GM19240 (cell line): ENCODE measurements around the gene CACNA1D.
"Not testable (repeated sequence)": the region's sequence is repeated elsewhere in the genome, so short reads cannot be mapped to it uniquely, and the experiment has no call there.

Experiments
- DNase-seq: peaks from one replicate; pipeline ENCODE4 v3.0.0; 2011; ENCODE audit warnings: low spot score; ENCODE audit not compliant: insufficient read length

The CACNA1D gene

DNA sequence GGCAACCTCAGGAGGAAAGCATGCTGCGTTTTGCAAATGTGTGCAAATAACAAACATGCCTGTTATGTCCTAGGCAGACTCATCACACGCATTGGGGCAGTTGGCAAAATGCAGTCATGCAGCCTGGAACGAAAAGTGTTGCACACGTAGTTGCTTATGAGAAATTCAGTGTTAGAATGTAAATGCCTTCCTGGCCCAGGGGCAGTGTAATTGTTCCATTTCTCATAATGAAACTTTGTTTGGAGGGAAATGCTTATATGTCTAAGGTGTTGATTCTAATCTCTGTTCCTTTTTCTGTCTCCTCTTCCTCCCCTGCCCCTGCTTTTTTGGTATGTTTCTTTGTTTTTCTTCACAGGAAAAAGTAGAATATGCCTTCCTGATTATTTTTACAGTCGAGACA, 156.0 kb downstream of the CACNA1D start:
- DNase-seq, result no peak

DNA sequence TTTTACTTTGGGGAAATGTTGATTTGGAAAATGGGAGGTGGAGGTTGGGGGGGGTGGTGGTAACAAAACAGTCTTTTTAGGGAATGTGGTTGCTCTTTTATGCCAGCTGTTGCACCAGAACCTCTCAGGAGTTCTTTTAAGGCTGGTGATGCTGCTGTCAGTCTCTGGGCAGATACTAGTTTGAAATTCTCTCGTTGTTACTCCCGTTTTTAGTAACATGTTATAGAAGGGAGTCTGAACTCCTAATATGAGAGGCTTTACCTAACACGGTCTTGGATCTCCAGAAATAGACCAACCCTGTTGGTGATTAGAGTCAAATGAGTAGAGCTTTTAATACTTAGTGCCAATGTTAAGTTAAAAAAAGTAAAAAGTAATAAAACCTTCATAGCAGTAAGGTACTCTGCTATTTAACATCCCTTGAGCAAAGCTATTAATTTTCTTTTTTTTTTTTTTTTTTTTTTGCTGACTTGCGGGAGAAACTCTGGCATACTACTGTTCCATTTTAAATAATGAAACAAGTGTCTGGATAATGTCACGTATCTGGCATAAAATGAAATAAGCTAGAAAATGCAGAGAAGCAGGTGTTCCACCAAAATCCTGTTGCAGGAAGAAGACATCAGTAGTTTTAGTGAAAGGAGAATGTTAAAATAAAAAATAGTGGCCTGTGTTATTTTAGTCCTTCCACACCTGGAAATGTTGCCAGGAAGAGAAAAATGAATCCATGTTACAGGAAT, 156.7 kb downstream of the CACNA1D start:
- no peak for DNase-seq

DNA sequence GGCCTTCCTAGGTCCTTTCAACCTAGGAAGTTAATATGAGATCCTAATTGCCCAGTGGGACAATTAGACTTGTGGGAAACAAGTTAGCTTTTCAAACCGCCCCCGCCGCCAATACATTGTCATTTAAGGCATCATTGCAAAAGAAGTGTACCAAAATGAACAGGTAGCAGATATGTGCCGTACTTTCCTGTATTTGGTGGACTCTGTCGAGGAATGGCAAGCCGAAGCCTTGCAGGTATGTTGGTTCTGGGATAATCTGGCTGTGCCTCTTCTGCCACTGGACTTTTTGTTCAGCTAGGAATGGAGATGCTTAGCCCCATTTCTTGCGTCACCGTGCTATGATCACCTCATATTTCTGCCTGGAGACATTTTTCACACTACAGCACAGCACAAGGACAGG, 157.5 kb downstream of the CACNA1D start:
- DNase-seq, result no peak

DNA sequence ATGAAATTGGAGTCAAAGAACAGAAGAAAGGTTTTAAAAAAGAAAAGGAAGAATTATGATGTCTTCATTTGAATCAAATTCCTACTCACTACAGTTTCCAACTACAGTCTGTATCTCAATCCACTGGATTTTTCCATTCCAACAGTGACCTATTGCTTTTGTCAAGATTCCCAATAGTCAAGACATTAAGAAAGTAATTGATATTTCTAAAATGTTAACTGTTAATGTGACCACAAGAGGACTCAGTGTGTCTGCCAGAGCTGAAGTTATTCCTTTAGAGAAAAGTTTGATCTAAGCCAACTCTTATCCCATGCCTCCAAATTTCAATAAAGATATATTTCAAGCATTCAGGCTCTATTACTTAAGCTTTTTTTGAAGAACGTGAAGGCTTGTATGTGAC, 163.2 kb downstream of the CACNA1D start:
- no peak for DNase-seq

DNA sequence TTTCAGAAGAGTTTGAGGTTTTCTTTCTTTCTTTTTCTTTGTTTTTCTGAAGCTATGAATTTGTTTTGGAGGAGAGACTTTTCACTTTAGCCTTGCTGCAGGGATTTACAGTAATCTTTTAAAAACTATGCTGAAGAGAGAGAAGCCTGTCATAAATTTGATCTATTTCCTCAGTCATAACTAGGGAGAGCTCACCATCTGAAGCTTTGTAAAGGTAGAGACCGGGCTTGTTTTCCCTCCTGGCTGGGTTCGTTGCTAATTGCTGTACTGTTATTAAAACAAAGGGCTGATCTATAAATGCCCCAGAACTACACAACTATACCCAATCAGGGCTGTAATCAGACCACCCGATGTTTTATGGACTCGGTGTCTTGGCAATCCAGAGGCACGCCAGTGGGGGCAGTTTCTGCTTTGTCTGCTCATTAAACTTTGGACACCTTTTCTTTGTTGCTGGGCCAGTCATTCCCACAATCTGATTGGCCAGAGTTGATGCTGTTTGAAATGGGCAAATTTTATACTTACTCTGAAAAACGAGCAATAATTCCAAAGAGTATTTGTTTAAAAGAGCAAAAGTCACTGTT, 164.3 kb downstream of the CACNA1D start:
- no peak for DNase-seq

DNA sequence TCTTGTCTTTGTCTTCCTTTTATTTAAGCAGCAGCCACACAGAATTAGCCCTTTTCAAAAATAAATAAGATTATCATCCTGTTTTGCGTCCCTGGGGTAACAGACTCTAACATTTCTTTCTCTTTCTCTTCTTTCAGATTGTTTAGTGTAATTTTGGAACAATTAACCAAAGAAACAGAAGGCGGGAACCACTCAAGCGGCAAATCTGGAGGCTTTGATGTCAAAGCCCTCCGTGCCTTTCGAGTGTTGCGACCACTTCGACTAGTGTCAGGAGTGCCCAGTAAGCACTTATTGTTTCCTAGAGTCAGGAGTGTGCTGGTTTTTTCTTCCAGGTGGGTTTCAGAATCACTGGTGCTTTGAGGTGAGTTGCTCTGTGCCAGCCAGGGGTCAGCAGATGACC, 165.6 kb downstream of the CACNA1D start:
- DNase-seq, result no peak

DNA sequence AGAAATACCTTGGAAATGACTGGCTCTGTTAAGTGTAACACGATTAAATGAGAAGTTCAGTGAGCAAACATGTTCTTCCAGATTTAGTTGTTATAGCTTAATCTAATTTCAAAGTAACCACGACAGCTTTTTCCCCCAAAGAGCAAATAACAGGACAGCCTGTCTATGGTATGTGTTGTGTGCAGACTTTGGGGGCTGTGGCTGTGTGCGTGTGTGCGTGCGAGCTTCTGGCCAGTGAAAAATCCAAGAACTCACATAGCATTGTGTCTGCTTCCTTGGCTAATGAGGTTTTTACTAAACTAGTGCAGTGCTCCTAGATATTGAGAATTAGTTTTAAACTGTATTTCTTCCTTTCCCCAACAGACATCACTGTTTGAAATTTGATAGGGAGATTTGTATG, 167.1 kb downstream of the CACNA1D start:
- DNase-seq, result no peak

DNA sequence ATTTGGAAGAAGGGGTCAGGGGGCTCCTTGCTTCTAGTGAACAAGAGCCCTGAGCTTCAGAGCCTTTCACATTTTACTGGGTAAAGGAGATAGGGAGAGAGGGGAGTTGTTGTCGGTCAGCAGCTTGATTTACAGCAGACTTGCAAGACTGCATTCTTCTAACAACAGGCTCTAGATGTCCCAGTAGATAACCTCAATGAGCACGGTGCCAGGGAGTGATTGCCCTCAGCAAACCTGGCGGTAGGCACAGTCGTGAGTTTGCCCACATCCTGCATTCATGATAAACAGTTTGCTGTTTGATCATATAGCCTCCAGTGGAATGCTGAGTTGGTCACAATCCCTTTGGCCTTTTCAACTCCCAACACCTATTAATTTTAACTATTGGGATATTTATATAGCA, 170.4 kb downstream of the CACNA1D start:
- DNase-seq, result not testable (repeated sequence)

DNA sequence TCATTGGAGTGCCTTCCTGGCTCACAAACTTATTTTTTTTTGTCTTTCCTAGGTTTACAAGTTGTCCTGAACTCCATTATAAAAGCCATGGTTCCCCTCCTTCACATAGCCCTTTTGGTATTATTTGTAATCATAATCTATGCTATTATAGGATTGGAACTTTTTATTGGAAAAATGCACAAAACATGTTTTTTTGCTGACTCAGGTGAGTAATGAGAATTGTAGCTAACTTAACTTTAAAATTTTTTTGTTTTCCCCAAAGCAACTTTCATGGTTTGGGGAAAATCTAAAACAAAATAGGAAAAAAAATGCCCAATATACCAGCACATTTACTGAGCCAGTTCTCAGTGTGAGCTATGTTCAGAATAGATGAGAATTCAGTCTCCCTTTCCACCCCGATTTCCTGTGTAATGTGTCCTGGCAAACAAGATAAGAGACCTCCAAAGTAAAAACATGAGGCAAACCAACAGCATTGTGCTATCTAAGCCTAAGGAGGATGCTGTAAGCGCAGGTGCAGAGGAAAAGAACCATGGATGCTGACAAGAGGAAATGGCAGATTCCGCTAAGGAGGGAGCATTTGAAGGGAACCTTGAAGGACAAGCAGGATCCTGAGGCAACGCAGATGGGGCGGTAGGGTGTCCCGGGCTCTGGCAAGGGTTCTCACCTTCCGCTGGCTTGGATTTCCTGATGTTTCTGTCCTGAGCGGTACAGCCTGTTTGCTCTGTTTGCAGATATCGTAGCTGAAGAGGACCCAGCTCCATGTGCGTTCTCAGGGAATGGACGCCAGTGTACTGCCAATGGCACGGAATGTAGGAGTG, 171.4 kb downstream of the CACNA1D start:
- no peak for DNase-seq

DNA sequence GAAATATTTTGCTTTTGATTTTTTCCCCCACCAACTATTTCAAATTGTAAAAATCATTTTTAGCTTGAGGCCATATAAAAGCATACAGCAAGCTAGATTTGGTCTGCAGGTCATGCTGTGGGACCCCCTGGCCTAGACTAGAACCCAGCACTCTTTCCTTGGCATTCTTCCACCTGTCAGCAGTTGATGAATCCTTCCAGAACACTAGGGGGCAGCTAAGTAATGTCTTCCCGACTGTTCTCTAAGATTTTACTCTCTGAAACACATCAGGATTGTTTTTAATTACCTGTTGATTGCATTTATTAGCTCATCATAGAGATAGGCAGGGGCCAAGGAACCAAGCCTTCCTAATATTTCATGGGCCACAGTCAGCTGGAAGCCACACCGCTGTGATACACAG, 174.5 kb downstream of the CACNA1D start:
- no peak for DNase-seq

DNA sequence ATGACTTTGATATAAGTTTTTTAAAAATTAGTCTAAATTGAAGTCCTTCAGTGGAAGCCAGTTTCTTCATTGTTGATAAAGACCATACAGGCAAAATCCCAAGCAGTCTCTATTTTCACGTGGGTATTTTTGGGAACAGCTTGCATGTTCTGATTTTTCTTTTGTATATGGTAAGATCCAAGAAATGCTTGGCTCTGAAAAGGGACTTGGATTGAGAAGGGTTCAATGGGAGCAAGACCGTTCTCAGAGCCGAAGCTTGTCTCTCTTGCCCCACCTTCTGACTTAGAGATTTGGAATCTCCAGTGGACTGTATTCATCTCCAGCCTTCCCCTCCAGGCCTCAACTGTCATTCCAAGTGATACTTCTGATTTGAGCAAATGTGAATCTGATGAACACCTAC, 176.3 kb downstream of the CACNA1D start:
- no peak for DNase-seq

DNA sequence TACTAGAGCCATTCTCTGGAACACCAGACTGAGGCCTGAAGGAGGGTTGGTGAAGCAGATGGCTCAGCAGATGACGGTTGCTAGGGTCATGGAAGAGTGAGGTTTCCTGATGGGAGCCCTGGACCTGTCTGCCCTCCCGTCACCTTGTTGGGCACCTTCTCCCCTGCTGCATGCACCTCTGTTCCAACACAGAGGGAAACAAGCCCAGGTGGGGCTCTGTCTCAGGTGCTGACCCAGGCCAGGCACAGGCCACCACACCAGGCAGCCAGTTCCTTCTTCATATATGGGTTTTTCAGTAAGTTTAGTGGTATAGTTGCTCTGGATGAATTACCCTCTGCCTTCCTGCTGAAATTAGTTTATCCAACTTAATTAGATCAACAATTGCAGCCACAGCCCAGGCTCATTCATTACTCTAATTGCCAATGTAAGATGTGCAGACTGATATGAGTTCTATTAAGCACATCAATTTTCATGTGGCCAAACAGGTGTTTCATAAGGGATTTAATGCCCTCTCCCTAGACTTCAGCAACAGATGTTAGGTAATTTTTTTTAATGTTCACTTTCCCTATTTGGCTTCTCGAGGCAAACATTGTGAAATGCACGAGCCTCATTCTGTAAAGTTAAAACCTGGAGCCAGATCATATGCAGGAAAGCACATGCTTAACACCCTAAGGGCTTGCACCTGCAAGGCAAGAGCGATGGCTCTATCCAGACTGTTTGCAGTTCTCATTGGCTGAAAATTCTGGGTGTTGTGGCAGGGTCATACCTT, 177.0 kb downstream of the CACNA1D start:
- no peak for DNase-seq

DNA sequence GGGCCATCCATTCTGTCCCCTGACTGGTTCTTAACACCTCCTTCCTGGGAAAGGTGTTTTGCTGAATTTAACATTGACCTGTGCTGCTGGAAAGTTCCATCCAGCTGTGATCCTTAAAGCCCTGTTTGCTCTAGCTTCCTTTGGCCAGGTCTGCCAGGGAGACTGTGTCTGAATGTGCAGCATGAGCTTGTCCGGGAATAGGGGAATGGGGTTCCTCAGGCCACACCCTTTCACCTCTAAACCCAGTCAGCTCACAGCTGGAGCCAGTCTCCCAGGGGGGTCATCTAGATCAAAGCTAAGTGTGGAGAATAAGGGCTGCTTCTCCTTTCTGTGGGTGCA, 177.5 kb downstream of the CACNA1D start:
- no peak for DNase-seq

DNA sequence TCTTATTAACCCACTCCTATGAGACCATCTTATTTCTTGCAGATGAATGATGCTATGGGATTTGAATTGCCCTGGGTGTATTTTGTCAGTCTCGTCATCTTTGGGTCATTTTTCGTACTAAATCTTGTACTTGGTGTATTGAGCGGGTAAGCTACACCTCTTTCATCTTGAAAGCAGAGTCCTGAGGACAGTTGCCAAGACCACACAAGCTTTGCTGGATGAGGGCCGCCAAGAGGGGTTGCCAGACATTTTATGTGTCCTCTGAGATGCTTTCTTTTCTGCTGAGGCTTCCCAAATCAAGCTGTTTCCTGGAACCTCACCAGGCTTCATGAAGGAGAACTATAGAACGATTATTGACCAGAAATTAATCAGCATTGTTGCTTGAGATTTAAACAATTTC, 178.6 kb downstream of the CACNA1D start:
- DNase-seq, result no peak

DNA sequence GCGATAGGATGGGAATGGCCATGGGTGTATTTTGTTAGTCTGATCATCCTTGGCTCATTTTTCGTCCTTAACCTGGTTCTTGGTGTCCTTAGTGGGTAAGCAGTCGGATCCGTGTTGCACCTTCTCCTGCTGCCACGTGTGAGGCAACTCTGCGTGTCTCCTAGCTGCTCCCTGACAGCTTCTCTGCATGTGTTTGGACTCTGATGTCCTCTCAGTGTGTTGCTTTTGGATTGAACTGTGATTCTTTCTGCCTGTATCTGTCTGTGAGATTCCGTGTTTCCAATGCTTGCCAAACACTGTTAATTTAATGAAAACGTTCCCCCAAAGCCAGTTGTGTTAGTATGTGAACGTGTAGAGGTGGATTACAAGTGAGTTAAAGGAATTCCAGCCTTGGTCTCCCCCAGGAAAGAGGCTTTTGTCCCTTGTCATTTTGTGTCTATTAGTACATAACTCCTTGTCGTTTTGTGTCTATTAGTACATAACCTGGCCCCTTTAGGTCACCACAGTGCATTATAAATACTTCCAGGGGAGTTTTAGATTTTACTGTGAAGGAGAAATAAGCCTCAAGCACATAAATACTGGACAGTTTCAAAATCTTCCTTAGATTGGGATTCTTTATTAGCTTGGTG, 179.4 kb downstream of the CACNA1D start:
- DNase-seq, result no peak

DNA sequence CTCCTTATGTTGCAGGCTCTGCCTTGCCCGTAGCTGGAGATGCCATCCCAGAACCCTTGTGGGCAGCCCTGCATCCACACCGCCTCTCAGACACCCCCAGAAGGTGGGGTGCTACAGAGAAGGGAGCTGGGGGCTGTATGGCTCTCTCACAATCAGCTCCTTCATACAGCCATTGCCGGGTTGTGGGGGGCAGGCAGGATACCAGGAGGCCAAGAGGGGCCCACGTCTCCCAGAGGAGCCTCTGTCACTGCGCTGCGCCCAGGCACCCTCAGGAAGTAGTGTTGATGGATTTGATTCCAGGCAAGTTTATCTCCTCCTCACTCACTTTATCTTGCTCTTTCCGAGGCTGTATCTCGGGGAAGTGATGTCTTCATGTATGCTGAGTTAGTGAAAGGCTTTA, 180.2 kb downstream of the CACNA1D start:
- DNase-seq, result no peak

DNA sequence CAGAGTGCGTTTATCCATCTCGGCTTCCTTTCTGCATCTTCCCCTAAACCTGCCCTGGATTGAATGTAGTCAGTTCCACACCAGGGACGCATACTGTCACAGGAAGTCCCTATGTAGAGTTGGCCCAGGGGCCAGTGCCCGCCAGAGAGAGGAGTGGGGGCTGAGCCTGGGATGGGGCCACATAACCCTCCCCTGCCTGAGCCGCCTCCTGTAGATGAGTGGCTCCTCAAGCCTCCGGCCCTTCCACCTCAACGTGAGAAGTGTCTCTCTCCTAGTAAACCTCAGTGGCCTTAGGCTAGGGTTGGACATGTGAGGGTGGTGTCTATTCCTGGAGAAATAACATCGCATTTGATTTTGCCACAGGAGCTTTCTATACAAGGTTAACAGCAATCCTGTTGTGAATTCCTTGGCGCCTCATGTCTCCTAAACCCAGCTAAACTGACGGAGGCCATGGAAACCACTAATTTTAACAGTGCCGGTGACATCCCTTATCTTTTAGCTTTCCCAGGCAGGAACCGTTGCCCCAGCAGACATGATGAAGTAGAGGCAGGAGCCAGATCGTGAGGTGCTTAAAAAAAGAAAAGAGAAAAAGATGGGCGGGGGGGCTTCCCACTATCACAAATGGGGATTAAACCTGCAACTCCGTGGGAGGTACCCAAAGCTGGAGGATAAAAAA, 180.7 kb downstream of the CACNA1D start:
- DNase-seq, result no peak

DNA sequence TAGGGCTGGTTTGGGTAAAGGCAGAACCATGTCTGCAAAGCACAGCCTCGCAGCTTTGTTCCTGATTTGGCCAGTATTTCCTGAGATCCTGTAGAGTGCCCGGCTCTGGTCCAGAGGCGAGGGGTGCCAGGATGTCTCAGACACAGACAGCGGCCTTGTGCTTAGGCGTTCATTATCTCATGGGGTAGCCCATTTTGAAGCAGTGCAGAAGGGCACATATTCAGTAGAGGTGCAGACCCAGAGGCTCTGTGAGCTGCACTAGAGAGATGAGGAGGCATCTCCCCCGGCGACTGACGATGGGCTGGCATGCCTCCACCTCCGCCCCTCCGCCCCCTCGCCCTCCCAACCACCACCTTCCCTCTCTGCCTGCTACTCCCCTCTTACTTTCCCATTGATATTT, 181.5 kb downstream of the CACNA1D start:
- no peak for DNase-seq

DNA sequence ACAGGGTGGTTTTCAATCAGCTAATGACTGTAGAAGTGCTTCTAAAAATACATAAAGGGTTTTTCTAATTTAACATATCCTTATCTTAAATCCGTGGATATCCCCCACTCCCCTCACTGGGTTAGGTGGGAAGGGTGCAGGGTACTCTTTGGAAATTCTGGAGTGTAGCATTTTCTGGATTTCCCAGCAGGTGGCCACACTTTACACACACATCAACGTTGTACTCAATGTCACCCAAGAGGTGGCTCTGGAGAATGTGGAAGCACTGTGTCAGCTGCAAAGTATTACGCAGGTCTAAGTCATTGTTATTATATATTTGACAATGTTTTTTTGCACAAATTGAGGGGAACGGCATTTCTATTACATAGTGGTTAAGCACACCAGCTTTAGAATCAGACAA, 183.0 kb downstream of the CACNA1D start:
- no peak for DNase-seq

DNA sequence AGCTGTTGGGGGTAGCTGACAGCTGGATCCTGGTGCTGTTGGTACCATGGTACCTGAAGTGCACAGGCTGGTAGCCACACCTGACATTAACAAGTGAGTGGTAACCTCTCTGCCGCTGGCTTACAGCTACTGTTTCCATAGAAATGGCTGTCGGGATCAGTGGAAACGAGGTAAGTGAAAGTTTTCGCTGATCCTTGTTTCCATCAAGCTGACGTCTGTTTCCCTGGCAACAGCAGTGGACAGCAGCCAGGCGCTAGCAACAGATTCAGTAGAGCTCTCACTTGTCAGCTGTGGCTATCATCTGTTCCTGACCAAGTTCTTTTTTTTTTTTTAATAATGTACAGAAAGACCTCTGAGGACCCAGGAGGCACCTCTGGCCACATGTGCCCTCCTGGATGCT, 185.6 kb downstream of the CACNA1D start:
- DNase-seq, result no peak

DNA sequence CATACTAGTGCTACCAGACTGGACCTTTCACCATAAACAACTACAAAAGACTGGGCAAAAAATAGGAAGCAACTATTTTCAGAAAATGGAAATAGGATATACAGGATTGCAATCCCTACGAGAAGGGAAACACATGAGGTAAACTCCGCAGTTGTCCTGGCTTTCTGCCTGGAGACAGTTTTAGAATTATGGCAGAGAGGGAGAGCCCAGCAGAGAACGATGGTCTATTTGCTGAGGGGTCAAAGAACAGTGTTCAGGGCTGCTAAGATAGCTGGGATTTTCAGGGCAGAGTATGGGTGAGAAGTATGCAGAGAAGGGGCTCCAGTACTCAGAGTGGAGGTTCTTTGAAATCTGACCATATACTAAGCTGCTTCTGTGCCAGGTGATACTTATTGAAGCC, 188.4 kb downstream of the CACNA1D start:
- no peak for DNase-seq
